ENCODE measurements around the gene VASN. TPM values are rescaled to one million over a fixed set of nuclear protein-coding genes. Genes with fewer than 3 reads are reported as not detected.

The VASN gene
- total RNA-seq, 1 experiment from 2014 or later = 45.3 TPM

DNA sequence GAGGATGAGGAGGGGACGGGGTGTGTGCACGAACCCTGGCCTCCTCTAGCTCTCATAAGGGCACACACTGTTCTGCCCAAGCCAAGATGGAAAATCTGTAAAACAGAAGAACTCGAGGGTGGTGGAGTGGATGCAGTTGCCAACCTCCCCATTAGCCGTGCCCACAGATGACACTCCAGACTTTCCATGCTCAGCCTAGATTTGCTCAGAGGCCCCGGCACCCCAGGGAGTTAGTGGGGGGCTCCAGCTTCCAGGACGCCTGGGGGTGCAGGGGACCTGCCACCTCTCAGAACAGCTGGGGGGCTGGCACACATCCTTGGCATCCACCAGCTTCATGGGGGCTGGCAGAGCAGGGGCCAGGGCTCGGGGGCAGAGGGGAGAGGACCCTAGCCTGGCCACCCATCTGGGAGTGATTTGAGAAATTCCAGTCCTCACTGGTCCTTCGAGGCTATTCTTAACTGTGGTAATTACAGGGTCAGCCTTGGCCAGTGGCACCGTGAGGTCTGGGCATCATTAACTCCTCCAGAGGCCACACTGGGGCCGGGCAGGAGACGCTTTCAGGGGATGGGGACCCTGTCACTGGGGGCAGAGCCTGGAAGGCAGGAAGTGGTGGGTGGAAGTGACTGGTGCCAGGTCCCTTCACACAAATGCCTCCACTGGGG is 14.3 kb downstream of the VASN start:
- Histone ChIP-seq H3K27me3 (ENCODE audit: insufficient read depth, low read depth) (no peaks in the 10 kb centered on the region), H2AFZ (no peak overlapping the region), H3K79me2 (ENCODE audit: low read depth) (no peaks in the 10 kb centered on the region), H3K9me2 (ENCODE audit: insufficient read depth) (no peaks in the 10 kb centered on the region), H3K4me2 (no peak overlapping the region), H3K4me1 (replicated peaks; ENCODE audit: insufficient read depth) (peaks cover 8% of the 10 kb centered on the region; the same call in 1 of the 2 replicates), H3F3A (ENCODE audit: insufficient read depth, low read depth) (no peaks in the 10 kb centered on the region), H4K20me1 (ENCODE audit: insufficient read depth) (no peaks in the 10 kb centered on the region), H3K9me3 (ENCODE audit: insufficient read depth, low read depth) (no peaks in the 10 kb centered on the region), H3K4me3 (no peak overlapping the region), H3K36me3 (ENCODE audit: low read depth) (no peaks in the 10 kb centered on the region), H3K27ac (no peak overlapping the region)
- no TSS peak for BruUV-seq (replicated peaks)
- DNase-seq = no peak
- TF ChIP-seq EZH2 (IDR thresholded peaks at IDR 0.05; ENCODE audit: low read depth) = no peak
- no peak for TF ChIP-seq CTCF (conservative IDR thresholded peaks at IDR 0.05)
- CTCF ChIA-PET = interaction anchor here (0.6 kb wide), 1 partner anchor 132 kb away, joined by 3 read pairs; no protein-coding TSS in a partner anchor
- intact Hi-C loops (cut with micrococcal nuclease; ENCODE audit: unreplicated experiment) = no loop called here
- POLR2A ChIA-PET (ENCODE audit: unreplicated experiment) = interaction anchor here (0.6 kb wide), 1 partner anchor 230 kb away, joined by 11 read pairs; no protein-coding TSS in a partner anchor

GRCh38 chr16:4386451-4386805 is 14.8 kb downstream of the VASN start:
- DNase-seq = no peak
- Histone ChIP-seq H3F3A (ENCODE audit: insufficient read depth, low read depth) (no peaks in the 10 kb centered on the region), H3K79me2 (ENCODE audit: low read depth) (no peaks in the 10 kb centered on the region), H3K4me3 (no peak overlapping the region), H2AFZ (no peak overlapping the region), H3K4me2 (no peak overlapping the region), H4K20me1 (ENCODE audit: insufficient read depth) (no peaks in the 10 kb centered on the region), H3K36me3 (ENCODE audit: low read depth) (no peaks in the 10 kb centered on the region), H3K4me1 (replicated peaks; ENCODE audit: insufficient read depth) (peaks cover 8% of the 10 kb centered on the region; the same call in 1 of the 2 replicates), H3K27ac (no peak overlapping the region), H3K27me3 (ENCODE audit: insufficient read depth, low read depth) (no peaks in the 10 kb centered on the region), H3K9me3 (ENCODE audit: insufficient read depth, low read depth) (no peaks in the 10 kb centered on the region), H3K9me2 (ENCODE audit: insufficient read depth) (no peaks in the 10 kb centered on the region)
- ChIA-PET CTCF (no interaction called here), POLR2A (ENCODE audit: unreplicated experiment) (no interaction called here)
- intact Hi-C loops (cut with micrococcal nuclease; ENCODE audit: unreplicated experiment) = no loop called here
- no peak for TF ChIP-seq EZH2 (IDR thresholded peaks at IDR 0.05; ENCODE audit: low read depth)
- TF ChIP-seq CTCF (conservative IDR thresholded peaks at IDR 0.05) = no peak
- BruUV-seq (replicated peaks) = no TSS peak

DNA sequence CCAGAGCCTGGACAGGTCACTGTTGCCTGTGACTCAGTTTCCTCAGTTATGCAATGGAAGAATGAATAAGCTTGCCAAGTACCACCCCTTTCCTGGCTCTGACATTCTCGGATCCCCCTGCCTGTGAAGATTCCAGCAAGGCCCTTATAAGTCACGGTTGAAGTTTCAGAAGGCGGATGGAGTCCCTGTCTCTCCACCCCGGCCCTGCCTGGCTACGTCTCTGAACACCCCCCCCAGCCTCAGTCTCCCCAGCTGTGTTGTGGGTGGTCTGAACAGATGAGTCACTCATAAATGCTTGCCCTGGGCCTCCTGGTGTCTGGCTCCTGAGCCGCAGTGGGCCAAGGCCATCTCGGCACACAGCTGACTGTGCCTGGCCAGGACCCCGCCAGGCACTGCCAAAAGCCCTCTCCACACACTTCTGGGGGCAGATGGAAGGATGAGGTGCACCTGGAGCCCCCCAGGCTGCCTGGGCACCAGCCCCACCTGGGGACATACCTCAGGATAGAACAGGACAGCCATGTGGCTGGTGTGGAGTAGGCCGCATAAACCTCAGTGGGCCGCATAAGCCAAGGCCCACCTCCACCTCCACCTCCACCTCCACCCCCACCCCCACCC is 15.4 kb downstream of the VASN start:
- BruUV-seq (replicated peaks) = no TSS peak
- intact Hi-C loops (cut with micrococcal nuclease; ENCODE audit: unreplicated experiment) = no loop called here
- no peak overlapping the region for H3K4me2 ChIP-seq
- no peaks in the 10 kb centered on the region for H3K27me3 ChIP-seq (ENCODE audit: insufficient read depth, low read depth)
- no peaks in the 10 kb centered on the region for H3K36me3 ChIP-seq (ENCODE audit: low read depth)
- no peaks in the 10 kb centered on the region for H4K20me1 ChIP-seq (ENCODE audit: insufficient read depth)
- H3K79me2 ChIP-seq (ENCODE audit: low read depth) = no peaks in the 10 kb centered on the region
- H3K4me1 ChIP-seq (replicated peaks; ENCODE audit: insufficient read depth) = peaks cover 8% of the 10 kb centered on the region; the same call in 1 of the 2 replicates
- no peaks in the 10 kb centered on the region for H3F3A ChIP-seq (ENCODE audit: insufficient read depth, low read depth)
- POLR2A ChIA-PET (ENCODE audit: unreplicated experiment) = interaction anchor here (0.6 to 1.4 kb wide), 2 partner anchors 12 to 53 kb away, joined by 6 to 9 read pairs; no protein-coding TSS in a partner anchor
- no peak for DNase-seq
- no peaks in the 10 kb centered on the region for H3K9me3 ChIP-seq (ENCODE audit: insufficient read depth, low read depth)
- no peaks in the 10 kb centered on the region for H3K9me2 ChIP-seq (ENCODE audit: insufficient read depth)
- CTCF ChIA-PET = no interaction called here
- H3K4me3 ChIP-seq = no peak overlapping the region
- H3K27ac ChIP-seq = no peak overlapping the region
- no peak overlapping the region for H2AFZ ChIP-seq
- TF ChIP-seq EZH2 (IDR thresholded peaks at IDR 0.05; ENCODE audit: low read depth) (no peak), CTCF (conservative IDR thresholded peaks at IDR 0.05) (no peak)
